ENCODE results near the gene POU2F2.

- TF ChIP-seq FOXJ3 (CRISPR knock-in tag; IDR thresholded peaks at IDR 0.05) (no peak), EP300 (IDR thresholded peaks at IDR 0.05; ENCODE audit: borderline replicate concordance in 1 of 2, low read depth in 1 of 2, low read length in 1 of 2) (no peak), FOXM1 (IDR thresholded peaks at IDR 0.05; ENCODE audit: low read depth) (no peak), CTCF (IDR thresholded peaks at IDR 0.05) (no peak), TCF12 (IDR thresholded peaks at IDR 0.05) (no peak), POLR2AphosphoS5 (IDR thresholded peaks at IDR 0.05; ENCODE audit: low read depth, low read length) (no peak), YY1 (IDR thresholded peaks at IDR 0.05; ENCODE audit: low read depth) (no peak), SIN3A (IDR thresholded peaks at IDR 0.05; ENCODE audit: borderline replicate concordance, low read depth, low read length) (no peak)
Measured at GRCh38 chr19:42177686-42178019, 45.4 kb upstream of the POU2F2 start.

All from SK-N-SH (cell line).